GM12878 (cell line): ENCODE data around the gene GPR18. TPM values are rescaled to one million over a fixed set of nuclear protein-coding genes. Genes with fewer than 3 reads are reported as not detected.
A peak's percentile ranks its signal among the peaks of the same experiment; 100 is the strongest.

ENCODE experiments used
- BMI1 ChIP-seq: fragments of 450-650 bp; IDR thresholded peaks from 2 replicates; pipeline ENCODE4 v1.6.1; 2016; ENCODE audit warnings: mild to moderate bottlenecking, moderate library complexity, borderline replicate concordance
- CBFB ChIP-seq: IDR thresholded peaks from 2 replicates; pipeline ENCODE4 v1.6.1; 2016; ENCODE audit warnings: antibody characterized with exemption, low read depth
- CEBPZ ChIP-seq: fragments of 150-350 bp; IDR thresholded peaks from 2 replicates; pipeline ENCODE4 v1.6.1; 2016; ENCODE audit warnings: low read depth, low read length
- CHD1 ChIP-seq: IDR thresholded peaks from 2 replicates; pipeline ENCODE4 v1.6.1; 2012; ENCODE audit warnings: low read depth, low read length, improper control_type of control experiment
- E4F1 ChIP-seq: fragments of 450-650 bp; IDR thresholded peaks from 2 replicates; pipeline ENCODE4 v1.6.1; 2018; ENCODE audit warnings: borderline replicate concordance, mild to moderate bottlenecking; ENCODE audit not compliant: partially characterized antibody
- EGR1 ChIP-seq, 2 experiments: IDR thresholded peaks; 1 replicate in 1 of 2; 2 replicates in 1 of 2; pipeline ENCODE4 v1.6.1; 2011 to 2012; ENCODE audit warnings: low read depth in 2 of 2, low read length in 2 of 2, borderline replicate concordance in 1 of 2, mild to moderate bottlenecking in 1 of 2, moderate library complexity in 1 of 2
- ELK1 ChIP-seq: IDR thresholded peaks from 2 replicates; pipeline ENCODE4 v1.6.1; 2012; ENCODE audit warnings: low read depth, low read length, improper control_type of control experiment
- ESRRA ChIP-seq: IDR thresholded peaks from 2 replicates; pipeline ENCODE4 v1.6.1; 2012; ENCODE audit warnings: mild to moderate bottlenecking, low read length, improper control_type of control experiment
- ETV6 ChIP-seq, 2 experiments: fragments of 450-650 bp in 1 of 2; IDR thresholded peaks in 1 of 2; conservative IDR thresholded peaks in 1 of 2; 2 replicates each; pipeline ENCODE4 v1.6.1; 2014; ENCODE audit warnings: antibody characterized with exemption in 1 of 2, borderline replicate concordance in 1 of 2, low read depth in 1 of 2, mild to moderate bottlenecking in 1 of 2, moderate library complexity in 1 of 2
- FOS ChIP-seq: IDR thresholded peaks from 3 replicates; pipeline ENCODE4 v1.6.1; 2011; ENCODE audit warnings: borderline replicate concordance; ENCODE audit not compliant: insufficient read length; ENCODE audit errors: extremely low read depth
- GABPA ChIP-seq: IDR thresholded peaks from 2 replicates; pipeline ENCODE4 v1.6.1; 2014; ENCODE audit warnings: antibody characterized with exemption, low read depth, mild to moderate bottlenecking, inconsistent platforms
- MAX ChIP-seq: IDR thresholded peaks from 2 replicates; pipeline ENCODE4 v1.6.1; 2012; ENCODE audit warnings: low read depth, low read length, improper control_type of control experiment
- MXI1 ChIP-seq: fragments of 150-350 bp; IDR thresholded peaks from 2 replicates; pipeline ENCODE4 v1.6.1; 2011; ENCODE audit warnings: low read depth, mild to moderate bottlenecking, inconsistent platforms, low read length, improper control_type of control experiment
- MYB ChIP-seq: fragments of 150-350 bp; IDR thresholded peaks from 2 replicates; pipeline ENCODE4 v1.6.1; 2014; ENCODE audit warnings: mild to moderate bottlenecking, low read depth, low read length, borderline replicate concordance
- MYC ChIP-seq: IDR thresholded peaks from 2 replicates; pipeline ENCODE4 v1.6.1; 2011; ENCODE audit warnings: mild to moderate bottlenecking, low read length, moderate library complexity, inconsistent platforms; ENCODE audit not compliant: insufficient read depth, insufficient replicate concordance, insufficient read length, severe bottlenecking
- REST ChIP-seq: IDR thresholded peaks from 2 replicates; pipeline ENCODE4 v1.6.1; 2012; ENCODE audit warnings: mild to moderate bottlenecking, low read depth, low read length
- ZNF217 ChIP-seq: fragments of 450-650 bp; IDR thresholded peaks from 2 replicates; pipeline ENCODE4 v1.6.1; 2017; ENCODE audit warnings: antibody characterized with exemption, mild to moderate bottlenecking
- ZNF384 ChIP-seq: IDR thresholded peaks from 2 replicates; pipeline ENCODE4 v1.6.1; 2012; ENCODE audit warnings: low read depth, mild to moderate bottlenecking, low read length, improper control_type of control experiment, borderline replicate concordance
- polyA plus RNA-seq, 11 experiments: library from polyadenylated mRNA; depleted of rRNA in 4 of 11; unstranded in 6 of 11; stranded (reverse) in 5 of 11; fragments of >200 nt; fragmentation: Nextera tagmentation in 4 of 11; fragmentation: Illumina TruSeq in 1 of 11; extraction: Ambion mirVana in 4 of 11; extraction: Trizol in 1 of 11; gene quantifications; 1 replicate in 1 of 11; 2 replicates in 10 of 11; pipeline versions ENCODE4 v1.2.1 to v1.2.3, GENCODE V29; 2011 to 2016; ENCODE audit warnings: inconsistent platforms in 2 of 11, missing spikeins in 2 of 11, low read depth in 1 of 11
- total RNA-seq, 4 experiments: library from RNA; depleted of rRNA in 3 of 4; stranded (reverse); fragments of >200 nt in 3 of 4; fragmentation: Illumina TruSeq in 1 of 4; extraction: Trizol in 1 of 4; gene quantifications; 2 replicates each; pipeline versions ENCODE4 v1.2.1 to v1.2.3, GENCODE V29; 2013 to 2021

The GPR18 gene
- total and polyA plus RNA-seq, 10 of the 15 experiments (the other 5 are each of a cell fraction or from before 2014, with no cell fraction given), result 3.3 to 12.9 (median 5.2) TPM

GRCh38 chr13:99307247-99307646 is 49.1 kb upstream of the GPR18 start, which contains the start of gene GPR183 (continued):
- TF ChIP-seq CEBPZ (no peak), CHD1 (peak; percentile 89; the same call in 1 of the 2 replicates), EGR1 (IDR thresholded peaks at IDR 0.05; ENCODE audit: borderline replicate concordance in 1 of 2, low read depth in 2 of 2, low read length in 2 of 2) (no peak), CBFB (0 out of 2 replicates have a peak, but pooled peaks have one; percentile 56), MAX (peak; percentile 82; the same call in 1 of the 2 replicates), FOS (no peak), ZNF217 (no peak), E4F1 (no peak), BMI1 (no peak), GABPA (no peak), REST (0 out of 2 replicates have a peak, but pooled peaks have one; percentile 9), ELK1 (no peak), MXI1 (peak; percentile 87), MYC (no peak), MYB (no peak), ESRRA (no peak), ETV6 (conservative IDR thresholded peaks at IDR 0.05 in 1 of 2, IDR thresholded peaks at IDR 0.05 in 1 of 2; ENCODE audit: borderline replicate concordance in 1 of 2, low read depth in 1 of 2) (no peak), ZNF384 (peak; percentile 99)
